Stimulated activated CD8-positive, alpha-beta memory T cell treated with anti-CD3 and anti-CD28 coated beads, Interleukin-7, amount 100 ng/mL, for 48 hours (primary cell): ENCODE measurements around the gene RASGRP3.
A peak's percentile ranks its signal among the peaks of the same experiment; 100 is the strongest.
"Not testable (repeated sequence)": the region's sequence is repeated elsewhere in the genome, so short reads cannot be mapped to it uniquely, and the experiment has no call there.

Source experiments
- DNase-seq, 2 donors: peaks; one replicate each; pipeline ENCODE4 v3.0.0-alpha.2; 2020; ENCODE audit warnings: low read depth in 1 of 2; ENCODE audit errors: extremely low read depth in 1 of 2

The RASGRP3 gene

DNA sequence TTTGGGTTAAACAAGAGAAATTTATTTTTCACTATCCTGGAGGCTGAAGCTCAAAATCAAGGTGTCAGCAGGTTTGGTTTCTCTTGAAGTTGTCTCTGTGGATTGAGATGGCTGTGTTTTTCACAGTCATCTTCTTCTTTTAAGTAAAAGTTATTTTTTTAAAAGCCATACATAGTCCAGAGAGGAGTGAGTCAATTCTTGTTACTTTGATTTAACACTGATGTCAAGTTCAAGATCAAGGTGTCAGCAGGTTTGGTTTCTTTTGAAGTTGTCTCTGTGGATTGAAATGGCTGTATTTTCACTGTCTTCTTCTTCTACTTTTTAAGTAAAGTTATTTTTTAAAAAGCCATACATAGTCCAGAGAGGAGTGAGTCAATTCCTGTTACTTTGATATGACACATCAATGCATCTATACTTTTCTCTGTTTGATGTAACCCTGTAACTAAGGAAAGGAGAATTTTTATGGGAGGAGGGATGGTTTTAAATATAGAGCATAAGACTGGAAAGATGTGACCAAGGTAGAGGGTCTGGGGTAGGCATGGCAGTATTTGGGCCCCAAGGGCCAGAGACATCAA is 22.5 kb upstream of the RASGRP3 start:
- DNase-seq, result no peak

GRCh38 chr2:33457556-33458247 is 18.7 kb upstream of the RASGRP3 start:
- DNase-seq, result no peak

- DNase-seq, result no peak
Observed at GRCh38 chr2:33458248-33458819, 18.1 kb upstream of the RASGRP3 start.

DNA sequence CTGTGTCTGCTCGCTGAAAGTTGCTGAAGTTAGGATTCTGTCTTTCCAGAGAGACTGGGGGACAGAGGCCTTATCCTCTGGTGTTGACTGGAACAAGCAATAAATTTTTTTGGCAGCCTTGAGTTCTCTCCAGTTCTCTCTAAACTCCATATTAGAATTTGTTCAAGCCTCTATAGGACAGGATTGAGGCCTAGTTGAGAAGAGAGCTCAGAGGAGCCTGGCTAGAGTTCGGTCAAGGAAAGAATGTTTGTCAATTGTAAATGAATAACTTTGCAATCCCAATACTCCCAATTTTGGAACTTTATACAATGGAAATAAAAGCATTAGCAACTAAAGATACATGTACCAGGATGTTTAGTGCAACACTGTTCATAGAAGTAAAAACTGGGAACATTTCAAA is 16.7 kb upstream of the RASGRP3 start:
- no peak for DNase-seq

GRCh38 chr2:33462512-33462911 is 13.9 kb upstream of the RASGRP3 start:
- not testable (repeated sequence) for DNase-seq

DNA sequence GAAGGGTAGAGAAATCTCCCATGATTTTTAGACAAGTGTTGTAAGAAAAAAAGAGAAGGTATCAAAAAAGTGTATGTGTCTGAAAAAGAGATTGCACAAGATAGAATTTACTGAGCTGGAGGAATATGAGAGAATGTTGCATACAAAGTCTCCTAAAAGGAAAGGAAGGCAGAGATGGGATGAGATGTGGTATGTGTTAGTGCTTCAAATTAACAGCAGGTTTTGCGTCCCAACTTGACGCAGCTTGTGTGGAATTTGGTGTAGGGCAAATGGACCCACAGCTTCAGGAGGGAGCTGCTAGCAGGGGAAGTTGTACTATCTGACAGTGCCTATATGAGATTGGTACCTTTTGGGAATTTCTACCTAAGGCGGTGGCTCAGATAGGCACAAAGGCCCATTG is 9.0 kb upstream of the RASGRP3 start:
- DNase-seq, result no peak

- no peak for DNase-seq
Observed at GRCh38 chr2:33469238-33469637, 7.2 kb upstream of the RASGRP3 start.

- DNase-seq, result peak; percentile 37 to 53
Observed at GRCh38 chr2:33475224-33476130, 972 bp upstream of the RASGRP3 start.

- DNase-seq, result no peak
Observed at GRCh38 chr2:33476793-33477190, 343 bp downstream of the RASGRP3 start.

DNA sequence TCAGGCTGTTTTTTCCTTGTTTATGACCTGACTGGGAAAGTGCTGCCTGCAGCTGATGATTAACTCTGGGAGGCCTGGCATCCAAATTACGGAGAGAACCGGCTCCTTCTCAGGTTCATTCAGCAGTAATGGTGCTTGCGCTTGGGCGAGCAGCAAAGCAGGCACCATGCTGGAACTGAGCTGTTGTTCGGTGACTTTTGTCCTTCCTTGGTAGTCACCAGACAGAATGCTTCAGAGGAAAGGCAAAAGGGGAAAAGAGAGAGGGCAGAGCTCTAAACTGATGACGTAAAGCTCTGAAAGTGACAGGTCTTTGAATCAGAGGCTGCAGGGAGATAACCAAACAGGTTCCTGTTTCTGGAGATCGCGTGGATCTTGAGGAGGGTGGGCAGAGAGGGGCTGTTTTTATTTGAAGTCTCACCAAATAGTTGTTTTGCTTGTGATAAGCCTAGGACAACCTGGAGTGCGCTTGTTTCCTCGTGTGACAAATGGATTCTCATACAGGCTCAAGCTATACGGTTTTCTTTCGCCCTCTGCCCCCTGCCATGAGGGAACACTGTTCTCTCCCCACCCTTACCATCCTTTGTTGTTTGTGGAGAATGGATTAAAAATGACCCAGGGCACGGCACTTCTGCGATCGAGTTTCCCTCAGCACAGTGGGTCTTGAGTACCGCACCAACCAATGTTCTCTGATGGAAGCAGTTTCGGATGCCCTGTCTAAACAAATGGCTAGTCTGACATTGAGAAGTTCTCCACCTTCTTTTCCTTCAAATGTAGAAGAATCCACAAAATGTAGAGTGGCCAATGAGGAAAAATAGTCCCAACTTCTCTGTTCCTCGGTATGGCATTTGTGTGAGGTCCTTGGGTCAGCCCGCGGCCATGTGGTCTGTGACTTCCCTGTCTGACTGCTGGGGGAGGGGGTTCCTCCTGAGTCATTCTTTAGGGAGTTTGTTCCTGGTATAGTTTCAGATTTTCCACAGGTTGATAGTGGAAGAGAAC is 1.3 kb downstream of the RASGRP3 start:
- peak in 1 of 2 donors; percentile 20 for DNase-seq

DNA sequence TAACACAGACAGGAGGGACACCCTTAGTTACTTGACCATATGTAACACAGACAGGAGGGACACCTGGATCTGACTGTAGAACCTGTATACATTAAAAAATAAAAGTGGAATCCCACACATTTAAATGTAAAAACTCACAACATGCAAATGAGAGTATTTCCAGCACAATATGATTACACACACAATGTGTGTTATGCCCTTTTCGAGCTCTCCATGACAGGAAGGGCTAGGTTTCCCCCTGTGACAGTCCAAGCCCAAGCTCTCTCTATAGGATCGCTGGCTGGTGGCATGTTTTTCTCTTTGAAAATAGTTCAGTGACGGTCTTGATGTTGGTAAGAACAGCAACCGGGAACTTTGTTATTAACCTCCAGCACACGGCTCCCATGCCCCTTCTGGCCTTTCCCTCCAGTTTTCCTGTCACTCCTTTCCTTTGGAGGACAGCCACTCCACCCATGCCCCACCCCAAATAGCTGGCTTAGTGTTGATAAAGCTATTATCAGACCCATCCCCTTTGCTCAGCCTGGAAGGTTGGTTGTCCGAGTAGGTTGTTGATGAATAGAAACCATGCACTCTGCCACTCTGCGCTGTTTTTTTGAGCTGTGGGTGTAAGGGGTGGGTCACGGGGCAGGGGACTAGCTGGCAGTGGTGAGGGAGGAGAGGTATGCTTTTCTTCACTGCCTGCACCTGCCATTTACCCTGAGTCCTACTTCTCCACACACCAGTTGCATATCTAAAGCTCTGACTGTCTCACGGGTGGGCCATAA is 2.7 kb downstream of the RASGRP3 start:
- DNase-seq, result no peak

GRCh38 chr2:33482518-33482917 is 6.1 kb downstream of the RASGRP3 start:
- DNase-seq, result no peak

- no peak for DNase-seq
Observed at GRCh38 chr2:33484042-33484621, 7.7 kb downstream of the RASGRP3 start.

GRCh38 chr2:33485051-33485450 is 8.6 kb downstream of the RASGRP3 start:
- no peak for DNase-seq

DNA sequence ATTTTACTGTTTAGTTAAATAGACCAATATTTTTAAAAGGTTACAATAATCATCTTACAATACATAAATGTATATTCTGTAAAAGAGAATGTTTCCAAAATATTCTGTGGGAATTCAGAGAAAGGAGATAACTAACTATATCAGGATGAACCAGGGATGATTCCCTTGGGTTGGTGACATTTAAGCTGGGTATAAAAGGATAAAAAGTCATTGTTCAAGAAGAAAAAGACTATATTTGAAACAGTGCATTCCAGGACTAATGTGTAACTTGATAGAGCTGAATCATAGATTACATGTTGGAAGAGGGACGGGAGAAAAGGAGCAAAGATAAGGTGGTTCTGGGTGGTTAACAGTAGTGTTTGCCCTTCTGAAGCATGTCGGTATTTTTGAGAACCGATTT is 10.1 kb downstream of the RASGRP3 start:
- DNase-seq, result no peak

DNA sequence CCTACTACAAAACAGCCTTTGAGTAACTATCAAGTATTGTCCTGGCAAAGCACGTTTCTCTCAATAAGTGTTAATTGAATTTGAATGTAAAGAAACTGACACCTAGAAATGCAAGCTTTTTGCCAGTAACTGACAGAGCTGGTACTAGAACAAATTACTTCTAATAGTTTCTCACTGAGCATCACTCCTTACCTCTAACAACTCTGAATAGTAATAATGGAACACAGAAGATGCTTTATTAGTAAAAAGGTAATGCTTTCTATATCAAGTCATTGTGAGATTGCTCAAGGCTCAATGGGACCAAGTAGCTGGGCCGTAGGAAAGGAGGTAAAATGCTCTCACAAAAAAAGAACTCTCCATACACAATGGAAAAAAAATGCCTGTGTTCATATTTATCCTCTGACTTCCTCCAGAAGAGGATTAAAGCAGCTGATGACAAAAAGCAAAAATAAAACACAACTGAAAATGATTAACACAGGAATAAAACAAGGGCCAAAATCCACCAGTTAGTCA is 11.8 kb downstream of the RASGRP3 start:
- DNase-seq, result no peak

DNA sequence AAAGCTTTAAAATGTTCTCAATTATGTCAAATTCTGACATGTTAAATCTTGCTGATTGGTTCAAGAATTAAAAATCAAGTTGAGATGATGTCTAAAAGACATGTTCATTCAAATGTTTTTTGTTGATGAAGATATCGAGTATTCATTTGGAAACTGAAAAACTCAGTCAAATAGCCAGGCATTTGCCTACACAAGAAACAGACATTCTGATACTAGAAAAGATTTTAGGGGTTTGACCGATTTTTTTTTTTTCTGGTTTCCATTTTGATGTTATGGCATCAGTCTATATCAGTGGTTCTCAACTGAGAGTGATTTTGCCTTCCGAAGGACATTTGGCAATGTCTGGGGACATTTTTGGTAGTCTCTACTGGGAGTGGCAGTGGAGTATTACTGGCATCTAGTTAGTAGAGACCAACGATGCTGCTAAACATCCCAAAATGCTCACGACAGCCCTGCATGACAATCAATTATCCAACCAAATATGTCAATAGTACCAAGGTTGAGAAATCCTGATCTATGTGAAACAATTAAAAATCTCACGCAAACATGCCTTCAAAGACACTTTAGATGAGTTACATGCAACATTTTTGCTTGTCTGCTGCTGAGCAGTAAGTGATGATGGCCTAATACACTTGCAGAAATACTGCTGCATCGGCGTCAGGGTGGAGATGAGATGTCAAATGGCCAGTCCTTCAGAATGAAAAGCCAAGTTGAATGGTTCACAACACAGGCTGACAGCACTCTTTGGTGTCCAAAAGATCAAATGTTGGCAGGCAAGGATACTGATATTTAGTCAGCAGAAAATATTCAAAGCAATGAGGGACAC is 12.5 kb downstream of the RASGRP3 start:
- no peak for DNase-seq

DNA sequence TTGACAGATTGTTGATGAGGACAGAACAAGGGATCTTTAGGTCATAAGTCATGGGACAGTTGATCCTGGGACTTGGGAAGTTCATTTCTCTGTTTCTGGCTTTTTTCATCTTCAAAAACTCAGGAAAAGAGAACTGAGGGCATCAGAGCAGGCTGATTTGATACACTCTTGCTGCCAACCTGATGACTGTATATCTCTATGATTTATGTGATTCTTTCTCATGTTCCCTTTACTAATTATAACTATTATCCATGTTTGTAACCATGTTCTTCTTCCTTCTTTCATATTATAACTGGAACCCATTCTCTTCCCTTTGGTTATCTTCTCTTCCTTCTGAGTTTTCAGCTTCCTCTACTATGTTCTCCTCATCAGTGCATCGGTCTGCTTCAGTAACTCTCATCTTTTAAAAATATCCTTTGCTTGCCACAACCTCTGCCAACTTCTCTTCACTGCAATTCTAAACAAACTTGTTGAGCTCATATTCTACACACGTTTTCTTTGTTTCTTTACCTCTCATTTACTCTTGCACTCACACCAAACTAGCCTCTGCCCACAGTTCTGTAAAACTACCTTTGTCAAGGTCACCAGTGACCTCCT is 13.5 kb downstream of the RASGRP3 start:
- DNase-seq, result no peak
